Femur (tissue), 1 donor: ENCODE results near the gene ULK4.
"Not testable (repeated sequence)": the region's sequence is repeated elsewhere in the genome, so short reads cannot be mapped to it uniquely, and the experiment has no call there.

Experiments
- DNase-seq: peaks from one replicate; pipeline ENCODE4 v3.0.0-alpha.2; 2017

Gene ULK4

GRCh38 chr3:41478278-41478677, 483.6 kb downstream of the ULK4 start:
- DNase-seq, result no peak

- no peak for DNase-seq
Observed at GRCh38 chr3:41477399-41478014, 484.4 kb downstream of the ULK4 start.

GRCh38 chr3:41469083-41469482, 492.8 kb downstream of the ULK4 start:
- DNase-seq, result no peak

GRCh38 chr3:41467481-41467880, 494.4 kb downstream of the ULK4 start:
- DNase-seq, result no peak

GRCh38 chr3:41464858-41465257, 497.0 kb downstream of the ULK4 start:
- no peak for DNase-seq

- DNase-seq, result no peak
Observed at GRCh38 chr3:41464401-41464800, 497.5 kb downstream of the ULK4 start.

GRCh38 chr3:41462103-41462691, 499.7 kb downstream of the ULK4 start:
- DNase-seq, result no peak

- DNase-seq, result no peak
Observed at GRCh38 chr3:41460736-41461135, 501.2 kb downstream of the ULK4 start.

GRCh38 chr3:41457176-41457575, 504.7 kb downstream of the ULK4 start:
- DNase-seq, result no peak

GRCh38 chr3:41456162-41456561, 505.7 kb downstream of the ULK4 start:
- no peak for DNase-seq

- DNase-seq, result not testable (repeated sequence)
Observed at GRCh38 chr3:41453618-41454017, 508.3 kb downstream of the ULK4 start.

GRCh38 chr3:41450416-41451231, 511.3 kb downstream of the ULK4 start:
- no peak for DNase-seq

- DNase-seq, result no peak
Observed at GRCh38 chr3:41448396-41448795, 513.5 kb downstream of the ULK4 start.

- DNase-seq, result no peak
Observed at GRCh38 chr3:41447701-41448100, 514.2 kb downstream of the ULK4 start.

- not testable (repeated sequence) for DNase-seq
Observed at GRCh38 chr3:41446316-41446715, 515.6 kb downstream of the ULK4 start.

GRCh38 chr3:41441568-41441967, 520.3 kb downstream of the ULK4 start:
- no peak for DNase-seq

GRCh38 chr3:41441139-41441538, 520.8 kb downstream of the ULK4 start:
- no peak for DNase-seq

- no peak for DNase-seq
Observed at GRCh38 chr3:41436983-41437382, 524.9 kb downstream of the ULK4 start.

GRCh38 chr3:41434781-41435180, 527.1 kb downstream of the ULK4 start:
- no peak for DNase-seq

GRCh38 chr3:41431386-41431785, 530.5 kb downstream of the ULK4 start:
- no peak for DNase-seq

GRCh38 chr3:41430886-41431285, 531.0 kb downstream of the ULK4 start:
- no peak for DNase-seq

- no peak for DNase-seq
Observed at GRCh38 chr3:41430391-41430790, 531.5 kb downstream of the ULK4 start.

- no peak for DNase-seq
Observed at GRCh38 chr3:41426485-41426884, 535.4 kb downstream of the ULK4 start.
